Stimulated activated CD4-positive, alpha-beta T cell treated with anti-CD3 and anti-CD28 coated beads, Interleukin-12 subunit alpha, Interleukin-12 subunit beta, amount 100 ng/mL, for 24 hours (primary cell): ENCODE data around the gene FIGNL1.

ENCODE experiments used
- DNase-seq, 2 experiments: peaks; one replicate each; pipeline ENCODE4 v3.0.0-alpha.2; 2020; ENCODE audit warnings: low read depth in 2 of 2

The FIGNL1 gene

GRCh38 chr7:50397320-50397970 is 52.7 kb downstream of the FIGNL1 start:
- no peak for DNase-seq

DNA sequence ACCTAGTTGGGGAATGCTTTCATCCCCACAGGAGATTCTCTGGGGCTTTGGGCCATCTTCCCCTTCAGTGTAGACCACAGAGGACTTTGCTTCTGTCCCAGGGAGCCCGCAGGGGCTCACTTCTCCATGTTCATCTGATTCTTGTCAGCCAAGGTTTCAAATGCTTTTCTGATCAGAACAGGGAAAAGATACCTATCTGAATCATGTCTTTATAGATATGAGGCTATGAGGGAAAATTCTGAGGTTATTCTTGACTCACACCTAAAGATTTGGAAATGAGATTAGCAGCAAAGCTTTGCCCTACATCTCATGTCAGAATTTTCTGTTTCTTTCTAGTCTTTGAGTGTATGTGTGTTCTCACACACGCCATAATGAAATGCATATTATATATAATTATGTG is 53.3 kb downstream of the FIGNL1 start:
- DNase-seq, result no peak

DNA sequence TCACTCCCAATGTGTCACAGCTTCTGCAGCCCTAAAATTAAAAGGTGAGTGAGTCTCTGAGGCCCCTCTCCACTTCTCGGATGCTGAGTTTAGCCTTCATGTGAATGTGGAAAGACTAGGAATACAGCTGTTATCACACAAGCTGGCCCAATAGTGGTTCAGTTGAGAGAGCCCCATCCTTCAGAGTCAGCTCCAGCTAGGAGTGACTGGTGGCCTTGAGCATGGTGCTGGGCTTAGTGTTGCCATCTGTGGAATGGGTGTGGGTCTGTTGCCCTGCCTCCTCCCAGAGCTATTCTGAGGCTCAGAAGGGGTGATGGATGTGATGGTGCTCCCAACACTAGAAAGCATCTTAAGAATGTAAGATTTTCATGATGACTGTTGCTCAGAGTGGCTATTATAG is 55.8 kb downstream of the FIGNL1 start:
- no peak for DNase-seq
